Hypothalamus (tissue), 51 donors: ENCODE measurements around the gene CPSF3.
"Not testable (repeated sequence)": the region's sequence is repeated elsewhere in the genome, so short reads cannot be mapped to it uniquely, and the experiment has no call there.

ENCODE experiments used
- DNase-seq, 51 donors: peaks; one replicate each; lab custom pipeline; 2025; lab: John Stamatoyannopoulos, UW

Gene CPSF3

GRCh38 chr2:9497017-9497416 is 73.6 kb downstream of the CPSF3 start:
- no peak for DNase-seq

DNA sequence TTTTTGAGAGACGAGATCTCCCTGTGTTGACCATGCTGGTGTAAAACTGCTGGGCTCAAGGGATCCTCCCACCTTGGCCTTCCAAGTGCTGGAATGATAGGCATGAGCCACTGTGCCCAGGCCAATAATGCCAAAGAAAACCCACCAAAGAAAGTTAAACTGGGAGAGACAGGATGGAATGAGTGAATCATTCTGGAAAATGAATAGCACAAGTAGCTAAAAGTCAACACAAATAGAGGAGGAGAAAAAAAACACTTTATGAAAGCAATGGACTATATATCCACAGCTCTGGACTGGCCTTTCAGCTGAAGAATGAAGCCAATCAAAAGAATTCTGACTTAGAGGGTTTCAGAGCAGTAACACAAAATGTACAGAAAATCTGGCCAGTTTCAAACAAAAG is 74.8 kb downstream of the CPSF3 start:
- no peak for DNase-seq

DNA sequence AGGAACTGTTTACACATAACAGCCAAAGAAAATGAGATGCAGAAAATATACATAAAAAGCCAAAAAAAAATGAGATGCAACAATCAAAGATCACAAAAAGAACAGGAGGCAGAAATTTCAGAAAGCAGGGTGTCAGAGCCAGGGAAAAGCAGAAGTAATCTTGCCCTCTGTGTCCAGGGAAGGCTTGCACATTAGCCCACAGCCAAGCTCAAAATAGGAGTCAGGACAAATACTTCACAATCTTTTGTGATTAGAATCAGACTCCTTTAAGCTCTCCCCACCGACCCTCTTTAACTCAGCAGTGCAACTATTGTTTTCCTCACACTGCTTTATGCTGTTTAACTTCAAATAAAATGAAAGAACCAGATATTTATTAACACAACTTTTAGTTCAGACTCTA is 85.5 kb downstream of the CPSF3 start:
- no peak for DNase-seq

GRCh38 chr2:9513946-9514345 is 90.5 kb downstream of the CPSF3 start:
- not testable (repeated sequence) for DNase-seq

GRCh38 chr2:9517118-9517782 is 93.8 kb downstream of the CPSF3 start:
- no peak for DNase-seq

DNA sequence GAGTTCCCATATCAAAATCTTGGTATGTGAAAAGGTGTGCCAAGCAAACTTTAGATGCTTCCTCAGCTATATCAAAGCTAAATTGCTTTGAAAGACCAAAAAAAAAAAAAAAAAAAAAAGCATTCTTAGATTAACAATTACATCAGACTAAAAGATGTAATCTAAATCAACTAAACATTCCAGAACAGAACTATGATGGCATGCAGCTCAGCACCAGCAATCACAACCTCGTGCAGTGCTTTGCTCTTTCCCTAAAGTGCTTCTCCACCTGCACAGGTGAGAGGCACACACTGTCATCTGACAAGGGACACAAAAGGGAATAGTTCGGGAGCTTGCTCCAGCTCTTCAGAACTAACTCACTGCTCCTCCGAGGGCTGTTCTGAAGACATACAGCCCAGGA is 94.7 kb downstream of the CPSF3 start:
- no peak for DNase-seq

DNA sequence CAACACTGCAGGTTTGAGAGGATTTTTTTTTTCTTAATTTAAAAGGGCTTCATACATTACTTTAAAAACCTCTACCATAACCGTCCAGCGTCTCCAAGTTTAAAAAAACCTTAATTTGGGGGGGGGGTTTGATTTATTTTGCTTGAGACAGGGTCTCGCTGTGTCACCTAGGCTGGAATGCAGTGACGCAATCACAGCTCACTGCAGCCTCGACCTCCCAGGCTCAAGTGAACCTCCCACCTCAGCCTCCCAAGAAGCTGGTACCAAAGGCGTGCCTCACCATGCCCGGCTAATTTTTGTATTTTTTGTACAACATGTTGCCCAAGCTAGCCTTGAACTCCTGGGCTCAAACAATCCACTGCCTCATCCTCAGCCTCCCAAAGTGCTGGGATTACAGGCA is 95.3 kb downstream of the CPSF3 start:
- DNase-seq, result no peak

DNA sequence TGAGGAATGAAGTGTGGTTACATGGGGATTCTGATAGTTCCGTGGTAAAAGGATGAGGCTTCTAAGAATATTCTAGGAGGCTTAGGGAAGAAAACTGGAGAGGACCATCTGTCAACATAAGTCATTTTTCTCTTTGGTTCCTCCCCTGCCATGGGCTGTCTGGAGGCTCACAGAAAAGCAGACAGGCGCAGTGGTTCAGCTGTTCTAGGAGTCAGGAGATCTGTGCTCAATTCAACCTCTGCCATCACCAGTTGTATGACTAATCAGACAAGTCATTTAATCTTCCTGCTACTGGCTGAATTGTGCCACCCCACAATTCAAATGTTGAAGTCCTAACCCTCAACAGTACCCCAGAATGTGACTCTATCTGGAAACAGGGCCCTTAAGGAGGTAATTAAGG is 95.8 kb downstream of the CPSF3 start:
- DNase-seq, result no peak
